A549 treated with Mapracorat at 1 μM for 4 hours (cell line): ENCODE results near the gene ST6GAL2. TPM values are rescaled to one million over a fixed set of nuclear protein-coding genes. Genes with fewer than 3 reads are reported as not detected.

ENCODE experiments used
- total RNA-seq: library from RNA; stranded (reverse); fragments of 200-300 nt; extraction: Qiagen RNA extraction; gene quantifications from 5 replicates; pipeline ENCODE4 v1.2.3, GENCODE V29; 2022

The ST6GAL2 gene
- 13.0 to 17.3 TPM (median 16.8 TPM) in 5 replicates for total RNA-seq

GRCh38 chr2:106885971-106886915 is at the start of gene ST6GAL2:
TSS of gene ST6GAL2 (minus strand) at chr2:106886167. CDS start at chr2:106843977, 42,190 bp downstream.

